Midbrain (tissue), 1 donor: ENCODE measurements around the gene ZFAND3.

Experiments used
- DNase-seq: peaks from one replicate; lab custom pipeline; 2025; lab: John Stamatoyannopoulos, UW

The ZFAND3 gene

GRCh38 chr6:37798436-37799262, 20.9 kb upstream of the ZFAND3 start:
- DNase-seq, result no peak

GRCh38 chr6:37799263-37799644, 20.3 kb upstream of the ZFAND3 start:
- no peak for DNase-seq

- no peak for DNase-seq
Measured at GRCh38 chr6:37800703-37801604, 18.6 kb upstream of the ZFAND3 start.

GRCh38 chr6:37801605-37801940, 18.0 kb upstream of the ZFAND3 start:
- DNase-seq, result no peak

GRCh38 chr6:37802810-37803209, 16.7 kb upstream of the ZFAND3 start:
- no peak for DNase-seq

GRCh38 chr6:37804586-37804985, 14.9 kb upstream of the ZFAND3 start:
- DNase-seq, result no peak

- DNase-seq, result no peak
Measured at GRCh38 chr6:37806213-37806612, 13.3 kb upstream of the ZFAND3 start.

- no peak for DNase-seq
Measured at GRCh38 chr6:37807656-37808055, 11.9 kb upstream of the ZFAND3 start.

- DNase-seq, result no peak
Measured at GRCh38 chr6:37809197-37809543, 10.4 kb upstream of the ZFAND3 start.

GRCh38 chr6:37812841-37813240, 6.7 kb upstream of the ZFAND3 start:
- DNase-seq, result no peak

GRCh38 chr6:37814374-37814773, 5.2 kb upstream of the ZFAND3 start:
- DNase-seq, result no peak

GRCh38 chr6:37816599-37817375, 2.7 kb upstream of the ZFAND3 start:
- no peak for DNase-seq

GRCh38 chr6:37818536-37819176, 871 bp upstream of the ZFAND3 start:
- peak; percentile 99 for DNase-seq

GRCh38 chr6:37819802-37820717, 533 bp downstream of the ZFAND3 start:
- peak; percentile 25 for DNase-seq

GRCh38 chr6:37820718-37821079, 1.2 kb downstream of the ZFAND3 start:
- DNase-seq, result no peak

- no peak for DNase-seq
Measured at GRCh38 chr6:37821446-37821845, 1.9 kb downstream of the ZFAND3 start.

GRCh38 chr6:37822851-37823682, 3.5 kb downstream of the ZFAND3 start:
- no peak for DNase-seq

GRCh38 chr6:37824170-37824569, 4.6 kb downstream of the ZFAND3 start:
- no peak for DNase-seq

- no peak for DNase-seq
Measured at GRCh38 chr6:37826188-37826587, 6.7 kb downstream of the ZFAND3 start.

GRCh38 chr6:37826993-37827392, 7.5 kb downstream of the ZFAND3 start:
- DNase-seq, result no peak
